GM18868 (cell line): ENCODE results near the gene TTK.
A peak's percentile ranks its signal among the peaks of the same experiment; 100 is the strongest.
"Not testable (repeated sequence)": the region's sequence is repeated elsewhere in the genome, so short reads cannot be mapped to it uniquely, and the experiment has no call there.

Experiments
- ATAC-seq: cut with Tn5 transposase; IDR thresholded peaks from one replicate; pipeline ENCODE4 v1.9.1; 2021; ENCODE audit warnings: mild to moderate bottlenecking, moderate library complexity; ENCODE audit not compliant: unreplicated experiment

The TTK gene

GRCh38 chr6:80021131-80021530 is 16.7 kb downstream of the TTK start:
- no peak for ATAC-seq

DNA sequence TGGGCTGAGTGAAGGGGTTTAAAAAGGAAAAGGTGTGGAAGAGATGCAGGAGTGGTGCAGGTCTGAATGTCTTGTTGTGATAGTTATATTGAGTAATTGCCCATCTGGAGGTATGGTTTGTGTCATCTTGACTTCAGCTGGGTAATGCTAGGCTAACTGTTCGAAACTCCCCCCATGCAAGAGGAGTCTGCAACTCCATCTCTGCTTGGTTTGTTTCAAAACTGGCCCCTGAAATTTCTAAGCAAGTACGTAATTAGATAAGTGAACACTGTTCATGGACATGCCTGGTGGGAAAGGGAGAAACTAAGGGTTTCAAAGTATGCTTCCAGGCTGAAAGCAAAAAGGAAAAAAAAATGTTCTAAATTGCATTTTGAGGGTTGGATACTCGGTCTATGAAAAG is 17.1 kb downstream of the TTK start:
- no peak for ATAC-seq

DNA sequence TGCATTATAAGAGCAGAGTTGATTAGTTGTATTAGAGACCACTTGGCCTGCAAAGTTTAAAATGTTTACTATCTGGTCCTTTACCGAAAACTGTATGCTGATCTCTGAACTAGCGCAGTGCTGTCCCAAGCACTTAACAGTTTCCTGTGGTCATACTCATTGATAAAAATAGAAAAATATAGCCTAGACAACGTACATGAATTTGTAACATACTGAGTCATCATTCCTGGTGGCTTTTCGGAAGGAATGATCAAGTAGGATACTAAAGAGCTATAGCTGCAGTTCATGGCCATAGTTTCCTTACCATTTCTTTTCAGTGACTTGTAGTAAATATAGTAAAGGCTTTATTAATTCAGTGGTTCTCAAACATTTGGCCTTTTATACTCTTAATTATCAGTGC is 18.4 kb downstream of the TTK start:
- ATAC-seq = no peak

- no peak for ATAC-seq
Observed at GRCh38 chr6:80028589-80028988, 24.1 kb downstream of the TTK start.

GRCh38 chr6:80029470-80029869 is 25.0 kb downstream of the TTK start:
- ATAC-seq = peak; percentile 85

DNA sequence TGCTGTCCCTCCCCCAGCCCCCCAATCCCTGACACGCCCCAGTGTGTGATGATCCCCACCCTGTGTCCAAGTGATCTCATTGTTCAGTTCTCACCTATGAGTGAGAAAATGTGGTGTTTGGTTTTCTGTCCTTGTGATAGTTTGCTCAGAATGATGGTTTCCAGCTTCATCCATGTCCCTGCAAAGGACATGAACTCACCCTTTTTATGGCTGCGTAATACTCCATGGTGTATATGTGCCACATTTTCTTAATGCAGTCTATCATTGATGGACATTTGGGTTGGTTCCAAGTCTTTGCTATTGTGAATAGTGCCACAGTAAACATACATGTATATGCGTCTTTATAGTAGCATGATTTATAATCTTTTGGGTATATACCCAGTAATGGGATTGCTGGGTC is 43.8 kb downstream of the TTK start:
- not testable (repeated sequence) for ATAC-seq

DNA sequence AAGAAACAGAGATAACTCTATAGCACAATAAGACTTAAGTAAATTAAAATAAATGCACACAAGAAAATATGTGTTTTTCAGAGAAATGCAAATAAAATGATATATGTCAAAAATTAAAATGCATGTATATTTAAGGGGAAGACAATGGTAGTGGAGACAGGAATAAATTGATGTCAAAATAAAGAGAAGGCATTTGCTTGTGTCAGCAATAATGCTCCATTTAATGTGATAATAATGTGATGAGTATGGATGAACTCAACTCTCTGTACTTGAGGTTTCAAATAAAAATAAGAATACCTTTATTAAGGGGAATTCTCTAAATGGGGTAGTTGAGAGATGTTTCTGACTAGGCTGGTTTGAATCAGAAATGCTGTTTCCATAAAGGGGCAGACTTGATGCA is 56.3 kb downstream of the TTK start:
- no peak for ATAC-seq

DNA sequence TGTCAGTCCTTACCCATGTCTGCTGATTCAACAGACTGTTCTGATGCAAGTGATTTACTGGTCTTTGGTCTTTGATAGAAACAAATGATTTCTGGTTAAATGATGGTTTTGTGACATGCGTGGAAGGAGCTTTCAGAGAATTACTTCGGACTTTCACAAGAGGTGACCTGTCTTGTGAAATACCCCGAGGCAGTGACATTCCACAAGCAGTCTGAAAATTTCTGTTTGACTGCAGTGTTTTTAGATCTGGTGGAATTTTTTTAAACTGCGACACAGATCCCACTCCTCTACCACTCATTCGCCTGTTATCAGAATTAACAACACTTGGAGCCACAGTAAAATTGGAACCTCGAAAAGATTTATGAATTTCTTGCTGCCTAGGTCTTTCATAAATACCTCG is 63.7 kb downstream of the TTK start:
- not testable (repeated sequence) for ATAC-seq

GRCh38 chr6:80070431-80070830 is 66.0 kb downstream of the TTK start:
- not testable (repeated sequence) for ATAC-seq

DNA sequence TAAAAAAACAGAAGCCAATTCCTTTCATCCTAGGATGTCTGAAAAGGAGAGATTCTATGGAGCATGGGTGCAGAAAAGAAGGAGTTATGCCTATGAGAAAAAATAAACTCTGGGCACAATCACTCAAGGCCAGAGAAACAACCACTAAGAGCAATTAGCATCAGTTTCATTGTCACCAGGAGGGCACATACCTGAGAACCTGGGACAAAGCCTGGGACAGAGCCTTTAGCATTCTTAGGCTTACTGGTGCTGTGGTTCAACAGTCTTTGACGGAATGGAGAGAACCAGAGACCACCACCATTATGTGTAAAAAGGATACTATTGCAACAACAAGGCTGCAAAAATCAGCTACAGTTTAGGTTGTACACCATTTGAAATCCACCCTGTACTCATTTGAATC is 72.6 kb downstream of the TTK start:
- no peak for ATAC-seq

DNA sequence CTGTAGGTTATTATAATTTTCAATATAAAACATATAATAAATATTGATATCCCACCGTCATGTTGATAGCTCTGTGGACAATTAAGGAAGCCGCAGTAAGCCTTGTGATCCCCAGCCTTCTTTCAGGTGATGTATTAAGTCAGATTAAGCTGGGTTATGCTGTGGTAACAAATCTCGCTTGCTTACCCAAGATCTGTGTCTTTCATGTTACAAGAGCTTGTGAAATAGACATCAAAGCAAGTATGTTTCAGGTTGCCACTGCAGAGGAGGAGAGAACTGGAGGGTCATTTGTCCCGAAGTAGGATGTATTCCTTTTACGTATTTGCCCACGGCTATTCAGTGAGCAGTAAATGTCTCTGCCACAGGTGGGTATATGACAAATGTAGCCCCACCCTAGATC is 84.2 kb downstream of the TTK start:
- no peak for ATAC-seq

DNA sequence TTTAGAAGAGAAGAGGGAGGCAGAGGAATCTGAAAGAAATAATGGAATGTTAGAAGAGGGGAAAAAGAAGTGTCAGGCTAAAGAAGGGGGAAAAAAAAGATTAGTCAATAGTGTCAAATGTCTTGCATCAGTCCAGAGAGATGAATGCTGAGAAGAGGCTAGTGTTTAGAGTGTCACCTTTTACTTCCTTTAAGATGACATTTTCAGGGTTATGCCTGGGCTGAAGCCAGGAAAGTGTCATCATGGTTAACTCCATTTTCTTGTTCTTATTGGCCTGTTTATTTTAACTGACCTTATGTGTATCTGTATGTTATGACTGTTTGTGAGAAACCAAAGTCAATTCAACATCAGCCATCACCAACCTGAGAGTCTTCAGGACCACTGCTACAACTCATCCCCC is 87.1 kb downstream of the TTK start:
- no peak for ATAC-seq
